Measurements from ENCODE around the gene FGF14. TPM values are rescaled to one million over a fixed set of nuclear protein-coding genes. Genes with fewer than 3 reads are reported as not detected.

FGF14 gene
- polyA plus RNA-seq, 1 donor (not counting 4 experiments of a cell fraction or from before 2014, with no cell fraction given) = 0.09 TPM

DNA sequence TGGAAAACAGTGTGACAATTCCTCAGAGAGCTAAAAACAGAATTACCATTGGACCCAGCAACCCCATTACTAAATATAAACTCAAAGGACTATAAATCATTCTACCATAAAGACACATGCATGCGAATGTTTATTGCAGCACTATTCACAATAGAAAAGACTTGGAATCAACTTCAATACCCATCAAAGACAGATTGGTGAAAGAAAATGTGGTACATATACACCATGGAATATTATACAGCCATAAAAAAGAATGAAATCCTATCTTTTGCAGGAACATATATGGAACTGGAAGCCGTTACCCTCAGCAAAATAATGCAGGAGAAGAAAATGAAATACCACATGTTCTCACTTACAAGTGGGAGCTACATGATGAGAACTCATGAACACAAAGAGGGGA, 20.8 kb upstream of the FGF14 start:
- FAIRE-seq (no peak), DNase-seq (ENCODE audit: low read depth, low spot score) (no peak)
- Histone ChIP-seq H3K9me1 (ENCODE audit: control insufficient read depth, extremely low read depth, insufficient read depth, low read length) (no peaks in the 10 kb centered on the region), H3K9ac (ENCODE audit: control insufficient read depth, extremely low read depth, insufficient read depth, low read length) (no peak overlapping the region), H3K4me1 (ENCODE audit: control insufficient read depth, extremely low read depth, insufficient read depth, low read length) (no peaks in the 10 kb centered on the region), H4K20me1 (ENCODE audit: control insufficient read depth, extremely low read depth, insufficient read depth, low read length) (no peaks in the 10 kb centered on the region), H3K27me3 (ENCODE audit: control insufficient read depth, extremely low read depth, insufficient read depth, low read length) (no peaks in the 10 kb centered on the region), H2AFZ (ENCODE audit: control insufficient read depth, low read length) (no peak overlapping the region), H3K27ac (ENCODE audit: control insufficient read depth, insufficient read depth, low read length) (no peak overlapping the region), H3K9me3 (ENCODE audit: control insufficient read depth, low read depth, low read length) (no peaks in the 10 kb centered on the region), H3K4me2 (ENCODE audit: control insufficient read depth, extremely low read depth, insufficient read depth, low read depth, low read length) (no peak overlapping the region), H3K4me3 (ENCODE audit: control insufficient read depth in 2 of 3, extremely low read depth in 1 of 3, insufficient read depth in 2 of 3, low read depth in 1 of 3, low read length in 3 of 3) (no peak overlapping the region), H3K36me3 (ENCODE audit: control insufficient read depth in 2 of 2, extremely low read depth in 1 of 2, insufficient read depth in 2 of 2, low read length in 2 of 2) (no peaks in the 10 kb centered on the region), H3K79me2 (ENCODE audit: control insufficient read depth, insufficient read depth, low read length) (no peaks in the 10 kb centered on the region)
- dilution Hi-C loops (cut with MboI; ENCODE audit: extremely low pct_ligation_motif_present, low sequenced_read_pairs) = no loop called here
- TF ChIP-seq EZH2 (IDR thresholded peaks at IDR 0.05; ENCODE audit: low read length) = no peak
- TF ChIP-seq, protein P1, sequence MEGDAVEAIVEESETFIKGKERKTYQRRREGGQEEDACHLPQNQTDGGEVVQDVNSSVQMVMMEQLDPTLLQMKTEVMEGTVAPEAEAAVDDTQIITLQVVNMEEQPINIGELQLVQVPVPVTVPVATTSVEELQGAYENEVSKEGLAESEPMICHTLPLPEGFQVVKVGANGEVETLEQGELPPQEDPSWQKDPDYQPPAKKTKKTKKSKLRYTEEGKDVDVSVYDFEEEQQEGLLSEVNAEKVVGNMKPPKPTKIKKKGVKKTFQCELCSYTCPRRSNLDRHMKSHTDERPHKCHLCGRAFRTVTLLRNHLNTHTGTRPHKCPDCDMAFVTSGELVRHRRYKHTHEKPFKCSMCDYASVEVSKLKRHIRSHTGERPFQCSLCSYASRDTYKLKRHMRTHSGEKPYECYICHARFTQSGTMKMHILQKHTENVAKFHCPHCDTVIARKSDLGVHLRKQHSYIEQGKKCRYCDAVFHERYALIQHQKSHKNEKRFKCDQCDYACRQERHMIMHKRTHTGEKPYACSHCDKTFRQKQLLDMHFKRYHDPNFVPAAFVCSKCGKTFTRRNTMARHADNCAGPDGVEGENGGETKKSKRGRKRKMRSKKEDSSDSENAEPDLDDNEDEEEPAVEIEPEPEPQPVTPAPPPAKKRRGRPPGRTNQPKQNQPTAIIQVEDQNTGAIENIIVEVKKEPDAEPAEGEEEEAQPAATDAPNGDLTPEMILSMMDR (optimal IDR thresholded peaks at IDR 0.05 in 1 of 3, IDR thresholded peaks at IDR 0.05 in 1 of 3, conservative IDR thresholded peaks at IDR 0.05 in 1 of 3; ENCODE audit: extremely low read depth in 1 of 3, insufficient read depth in 2 of 3, low read length in 3 of 3) = no peak

DNA sequence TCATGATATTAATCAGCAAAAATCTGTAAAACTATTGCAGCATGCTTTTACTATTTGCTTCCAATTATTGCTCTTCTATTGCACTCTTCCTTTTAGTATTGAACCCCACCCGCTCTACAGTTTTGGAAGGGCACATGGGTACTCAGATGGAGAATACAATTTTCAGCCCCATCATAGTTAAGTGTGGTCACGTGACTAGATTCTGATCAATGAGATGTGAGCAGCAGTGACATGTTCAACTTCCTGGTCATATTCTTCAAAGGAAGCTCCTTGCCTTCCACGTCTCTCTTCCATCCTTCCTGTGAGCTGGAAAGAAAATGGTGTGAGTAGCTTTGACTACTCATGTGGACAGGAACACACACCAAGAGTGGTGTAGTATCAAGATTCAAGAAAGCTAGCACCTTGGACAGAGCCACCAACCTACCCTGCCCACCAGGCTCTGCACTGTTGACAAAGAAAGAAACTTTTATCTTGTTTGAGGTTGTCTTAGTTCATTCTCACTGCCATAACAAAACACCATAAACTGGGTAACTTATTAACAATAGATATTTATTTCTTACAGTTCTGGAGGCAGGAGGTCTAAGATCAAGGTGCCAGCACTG, 3.8 kb upstream of the FGF14 start:
- Histone ChIP-seq H2AFZ (ENCODE audit: control insufficient read depth, low read length) (no peak overlapping the region), H3K9me3 (ENCODE audit: control insufficient read depth, low read depth, low read length) (no peaks in the 10 kb centered on the region), H3K9ac (ENCODE audit: control insufficient read depth, extremely low read depth, insufficient read depth, low read length) (no peak overlapping the region), H3K27ac (ENCODE audit: control insufficient read depth, insufficient read depth, low read length) (no peak overlapping the region), H3K36me3 (ENCODE audit: control insufficient read depth in 2 of 2, extremely low read depth in 1 of 2, insufficient read depth in 2 of 2, low read length in 2 of 2) (no peaks in the 10 kb centered on the region), H3K27me3 (ENCODE audit: control insufficient read depth, extremely low read depth, insufficient read depth, low read length) (peaks cover 21% of the 10 kb centered on the region), H3K4me1 (ENCODE audit: control insufficient read depth, extremely low read depth, insufficient read depth, low read length) (peaks cover 14% of the 10 kb centered on the region), H4K20me1 (ENCODE audit: control insufficient read depth, extremely low read depth, insufficient read depth, low read length) (no peaks in the 10 kb centered on the region), H3K79me2 (ENCODE audit: control insufficient read depth, insufficient read depth, low read length) (no peaks in the 10 kb centered on the region), H3K4me2 (ENCODE audit: control insufficient read depth, extremely low read depth, insufficient read depth, low read depth, low read length) (no peak overlapping the region), H3K4me3 (ENCODE audit: control insufficient read depth in 2 of 3, extremely low read depth in 1 of 3, insufficient read depth in 2 of 3, low read depth in 1 of 3, low read length in 3 of 3) (no peak overlapping the region), H3K9me1 (ENCODE audit: control insufficient read depth, extremely low read depth, insufficient read depth, low read length) (no peaks in the 10 kb centered on the region)
- TF ChIP-seq EZH2 (IDR thresholded peaks at IDR 0.05; ENCODE audit: low read length) = no peak
- TF ChIP-seq, protein P1 (optimal IDR thresholded peaks at IDR 0.05 in 1 of 3, IDR thresholded peaks at IDR 0.05 in 1 of 3, conservative IDR thresholded peaks at IDR 0.05 in 1 of 3; ENCODE audit: extremely low read depth in 1 of 3, insufficient read depth in 2 of 3, low read length in 3 of 3) = no peak
- DNase-seq (ENCODE audit: low read depth, low spot score) = no peak
- dilution Hi-C loops (cut with MboI; ENCODE audit: extremely low pct_ligation_motif_present, low sequenced_read_pairs) = no loop called here
- no peak for FAIRE-seq

All from keratinocyte (primary cell).